ENCODE results near the gene NWD2. TPM values are rescaled to one million over a fixed set of nuclear protein-coding genes. Genes with fewer than 3 reads are reported as not detected.

NWD2 gene
- total RNA-seq, 1 donor from 2014 or later: not detected

GRCh38 chr4:37258221-37258620 lies 13.7 kb downstream of the NWD2 start:
- TF ChIP-seq, protein P1, sequence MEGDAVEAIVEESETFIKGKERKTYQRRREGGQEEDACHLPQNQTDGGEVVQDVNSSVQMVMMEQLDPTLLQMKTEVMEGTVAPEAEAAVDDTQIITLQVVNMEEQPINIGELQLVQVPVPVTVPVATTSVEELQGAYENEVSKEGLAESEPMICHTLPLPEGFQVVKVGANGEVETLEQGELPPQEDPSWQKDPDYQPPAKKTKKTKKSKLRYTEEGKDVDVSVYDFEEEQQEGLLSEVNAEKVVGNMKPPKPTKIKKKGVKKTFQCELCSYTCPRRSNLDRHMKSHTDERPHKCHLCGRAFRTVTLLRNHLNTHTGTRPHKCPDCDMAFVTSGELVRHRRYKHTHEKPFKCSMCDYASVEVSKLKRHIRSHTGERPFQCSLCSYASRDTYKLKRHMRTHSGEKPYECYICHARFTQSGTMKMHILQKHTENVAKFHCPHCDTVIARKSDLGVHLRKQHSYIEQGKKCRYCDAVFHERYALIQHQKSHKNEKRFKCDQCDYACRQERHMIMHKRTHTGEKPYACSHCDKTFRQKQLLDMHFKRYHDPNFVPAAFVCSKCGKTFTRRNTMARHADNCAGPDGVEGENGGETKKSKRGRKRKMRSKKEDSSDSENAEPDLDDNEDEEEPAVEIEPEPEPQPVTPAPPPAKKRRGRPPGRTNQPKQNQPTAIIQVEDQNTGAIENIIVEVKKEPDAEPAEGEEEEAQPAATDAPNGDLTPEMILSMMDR (IDR thresholded peaks at IDR 0.05; ENCODE audit: borderline replicate concordance): no peak
- no peaks in the 10 kb centered on the region for H3K27me3 ChIP-seq (ENCODE audit: low read depth)
- no peaks in the 10 kb centered on the region for H3K36me3 ChIP-seq
- no peak overlapping the region for H3K4me3 ChIP-seq
- intact Hi-C loops (cut with micrococcal nuclease): no loop called here
- H3K27ac ChIP-seq (replicated peaks): no peak overlapping the region
- no peaks in the 10 kb centered on the region for H3K4me1 ChIP-seq
- no peaks in the 10 kb centered on the region for H3K9me3 ChIP-seq (replicated peaks)
- no peak for DNase-seq

GRCh38 chr4:37268319-37268718 lies 23.8 kb downstream of the NWD2 start:
- no peak overlapping the region for H3K27ac ChIP-seq (replicated peaks)
- H3K9me3 ChIP-seq (replicated peaks): no peaks in the 10 kb centered on the region
- no peaks in the 10 kb centered on the region for H3K27me3 ChIP-seq (ENCODE audit: low read depth)
- TF ChIP-seq, protein P1 (IDR thresholded peaks at IDR 0.05; ENCODE audit: borderline replicate concordance): no peak
- H3K4me3 ChIP-seq: no peak overlapping the region
- no peaks in the 10 kb centered on the region for H3K4me1 ChIP-seq
- intact Hi-C loops (cut with micrococcal nuclease): no loop called here
- no peaks in the 10 kb centered on the region for H3K36me3 ChIP-seq
- DNase-seq: no peak

DNA sequence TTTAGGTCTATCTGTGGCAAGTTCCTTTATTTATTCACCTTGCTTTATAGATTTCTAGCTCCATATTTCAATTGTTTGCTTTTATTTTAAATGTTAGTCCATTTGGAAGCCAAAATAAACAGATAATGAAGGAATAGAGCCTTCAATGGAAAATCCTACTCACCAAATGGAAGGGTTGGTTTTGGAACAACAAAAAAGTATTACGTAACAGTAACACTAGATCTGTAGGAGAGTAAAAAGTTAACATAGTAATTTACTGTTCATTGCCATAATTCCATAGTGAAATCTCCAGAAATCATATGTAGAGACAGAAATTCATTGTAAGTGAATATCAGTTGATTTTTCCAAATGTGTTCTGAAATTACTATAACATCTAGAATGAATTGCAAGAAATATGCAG lies 34.6 kb downstream of the NWD2 start:
- Histone ChIP-seq H3K27ac (replicated peaks) (no peak overlapping the region), H3K36me3 (no peaks in the 10 kb centered on the region), H3K9me3 (replicated peaks) (peaks cover 30% of the 10 kb centered on the region), H3K4me3 (no peak overlapping the region), H3K4me1 (no peaks in the 10 kb centered on the region), H3K27me3 (ENCODE audit: low read depth) (no peaks in the 10 kb centered on the region)
- no peak for DNase-seq
- intact Hi-C loops (cut with micrococcal nuclease): no loop called here
- TF ChIP-seq, protein P1 (IDR thresholded peaks at IDR 0.05; ENCODE audit: borderline replicate concordance): no peak

DNA sequence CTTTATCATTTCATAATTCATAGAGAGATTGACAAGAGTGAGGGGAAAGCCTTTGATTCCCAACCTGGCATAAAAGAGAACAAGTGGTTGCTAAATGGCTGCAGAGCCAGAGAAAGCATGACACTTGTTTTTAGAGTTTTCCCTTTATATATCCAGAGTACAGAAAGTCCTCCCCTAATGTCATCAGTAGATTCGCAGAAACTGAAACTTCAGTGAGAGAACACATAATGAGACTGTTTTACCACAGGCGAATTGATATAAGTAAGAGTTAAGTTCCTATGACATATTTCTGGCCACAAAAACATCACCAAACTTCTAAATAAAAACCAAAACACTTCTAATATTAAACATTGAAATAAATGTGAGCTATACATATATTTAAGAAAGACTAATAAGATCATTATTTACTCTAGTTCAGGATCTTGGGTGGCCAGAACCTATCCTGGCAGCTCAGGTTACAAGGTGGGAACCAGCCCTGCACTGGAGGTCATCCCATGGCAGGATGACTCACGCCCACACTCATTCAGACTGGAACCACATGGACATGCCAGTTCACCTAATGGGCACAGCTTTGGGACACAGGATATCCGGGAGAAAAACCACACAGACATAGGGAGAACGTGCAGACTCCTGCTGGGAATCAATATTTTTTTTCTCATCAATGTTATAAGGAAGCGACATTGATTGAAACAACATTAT lies 35.5 kb downstream of the NWD2 start:
- Histone ChIP-seq H3K27ac (replicated peaks) (no peak overlapping the region), H3K36me3 (no peaks in the 10 kb centered on the region), H3K9me3 (replicated peaks) (peaks cover 30% of the 10 kb centered on the region), H3K27me3 (ENCODE audit: low read depth) (no peaks in the 10 kb centered on the region), H3K4me3 (no peak overlapping the region), H3K4me1 (no peaks in the 10 kb centered on the region)
- DNase-seq: no peak
- TF ChIP-seq, protein P1 (IDR thresholded peaks at IDR 0.05; ENCODE audit: borderline replicate concordance): no peak
- intact Hi-C loops (cut with micrococcal nuclease): no loop called here

DNA sequence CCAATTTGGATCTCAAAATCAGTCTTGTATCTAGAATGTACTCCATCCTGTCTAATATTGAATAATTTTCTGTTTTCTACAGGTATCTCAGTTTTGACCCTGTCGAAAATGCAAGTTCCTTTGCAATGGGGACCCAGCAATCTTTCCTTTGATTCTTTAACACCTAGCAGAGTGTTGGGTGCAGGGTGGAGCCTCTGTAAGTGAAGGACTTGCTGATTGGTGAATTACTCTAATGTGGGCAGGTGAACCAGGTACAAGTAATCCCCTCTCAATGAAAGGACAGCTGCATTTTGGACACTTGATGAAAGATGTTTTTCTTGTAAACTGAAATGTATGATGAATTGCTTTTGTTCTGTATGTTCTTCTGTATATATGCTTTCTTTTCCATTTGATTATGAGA lies 54.9 kb downstream of the NWD2 start:
- TF ChIP-seq, protein P1 (IDR thresholded peaks at IDR 0.05; ENCODE audit: borderline replicate concordance): no peak
- intact Hi-C loops (cut with micrococcal nuclease): no loop called here
- DNase-seq: no peak
- Histone ChIP-seq H3K36me3 (no peaks in the 10 kb centered on the region), H3K4me3 (no peak overlapping the region), H3K27me3 (ENCODE audit: low read depth) (no peaks in the 10 kb centered on the region), H3K9me3 (replicated peaks) (no peaks in the 10 kb centered on the region), H3K27ac (replicated peaks) (no peak overlapping the region), H3K4me1 (no peaks in the 10 kb centered on the region)

Measured in left ventricle myocardium inferior (tissue), 1 donor.